HL-60 (cell line): ENCODE measurements around the gene RAP1GAP2.

ENCODE experiments used
- DNase-seq, 2 experiments: peaks; one replicate each; pipeline ENCODE4 v3.0.0-alpha.2; 2010 to 2020; ENCODE audit warnings: low read depth in 1 of 2, low spot score in 1 of 2
- H3K27ac ChIP-seq: fragments of 250-450 bp; sonication (Bioruptor Pico); replicated peaks from 2 replicates; pipeline ENCODE4 v1.5.1; 2020; ENCODE audit warnings: mild to moderate bottlenecking, moderate library complexity
- H3K27me3 ChIP-seq: fragments of 250-450 bp; sonication (Bioruptor Pico); 2 replicates; pipeline ENCODE4 v1.5.1; 2021; ENCODE audit warnings: mild to moderate bottlenecking, moderate library complexity; ENCODE audit not compliant: insufficient read depth, poor library complexity, severe bottlenecking
- H3K4me3 ChIP-seq: replicated peaks from 2 replicates; pipeline ENCODE4 v1.5.1; 2011; ENCODE audit warnings: mild to moderate bottlenecking, control low read depth, low read length; ENCODE audit not compliant: insufficient read depth
- CTCF ChIP-seq: IDR thresholded peaks from one replicate; pipeline ENCODE4 v1.5.1; 2011; ENCODE audit warnings: low read length, control low read depth, inconsistent platforms; ENCODE audit not compliant: insufficient read depth
- GABPA ChIP-seq: IDR thresholded peaks from 2 replicates; pipeline ENCODE4 v1.6.1; 2012; ENCODE audit warnings: low read depth
- POLR2AphosphoS5 ChIP-seq: IDR thresholded peaks from 2 replicates; pipeline ENCODE4 v1.6.1; 2012; ENCODE audit warnings: low read depth
- SPI1 ChIP-seq: IDR thresholded peaks from 2 replicates; pipeline ENCODE4 v1.6.1; 2012; ENCODE audit warnings: low read depth, mild to moderate bottlenecking, borderline replicate concordance
- TF ChIP-seq, protein P1 (sequence below): IDR thresholded peaks from 2 replicates; pipeline ENCODE4 v1.6.1; 2012; ENCODE audit warnings: low read depth; ENCODE audit not compliant: insufficient replicate concordance

The RAP1GAP2 gene

DNA sequence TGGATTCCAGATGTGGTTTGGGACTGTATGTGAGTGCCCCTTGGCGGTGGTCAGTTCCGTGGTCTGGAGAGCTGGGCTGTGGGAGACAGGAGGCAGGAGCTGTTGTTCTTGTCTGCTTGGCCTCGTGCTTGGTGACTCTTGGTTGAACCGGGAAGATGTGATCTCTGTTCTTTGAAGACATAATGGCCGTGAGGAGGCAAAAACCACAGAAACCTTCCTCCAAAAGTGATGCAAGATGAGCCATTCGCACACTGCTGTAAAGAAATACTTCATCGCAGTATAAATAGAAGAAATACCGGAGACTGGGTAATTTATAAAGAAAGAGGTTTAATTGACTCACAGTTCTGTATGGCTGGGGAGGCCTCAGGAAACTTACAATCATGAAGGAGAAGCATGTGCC is 128.8 kb downstream of the RAP1GAP2 start:
- peak in 1 of 2 experiments; percentile 45 for DNase-seq
- TF ChIP-seq, protein P1, sequence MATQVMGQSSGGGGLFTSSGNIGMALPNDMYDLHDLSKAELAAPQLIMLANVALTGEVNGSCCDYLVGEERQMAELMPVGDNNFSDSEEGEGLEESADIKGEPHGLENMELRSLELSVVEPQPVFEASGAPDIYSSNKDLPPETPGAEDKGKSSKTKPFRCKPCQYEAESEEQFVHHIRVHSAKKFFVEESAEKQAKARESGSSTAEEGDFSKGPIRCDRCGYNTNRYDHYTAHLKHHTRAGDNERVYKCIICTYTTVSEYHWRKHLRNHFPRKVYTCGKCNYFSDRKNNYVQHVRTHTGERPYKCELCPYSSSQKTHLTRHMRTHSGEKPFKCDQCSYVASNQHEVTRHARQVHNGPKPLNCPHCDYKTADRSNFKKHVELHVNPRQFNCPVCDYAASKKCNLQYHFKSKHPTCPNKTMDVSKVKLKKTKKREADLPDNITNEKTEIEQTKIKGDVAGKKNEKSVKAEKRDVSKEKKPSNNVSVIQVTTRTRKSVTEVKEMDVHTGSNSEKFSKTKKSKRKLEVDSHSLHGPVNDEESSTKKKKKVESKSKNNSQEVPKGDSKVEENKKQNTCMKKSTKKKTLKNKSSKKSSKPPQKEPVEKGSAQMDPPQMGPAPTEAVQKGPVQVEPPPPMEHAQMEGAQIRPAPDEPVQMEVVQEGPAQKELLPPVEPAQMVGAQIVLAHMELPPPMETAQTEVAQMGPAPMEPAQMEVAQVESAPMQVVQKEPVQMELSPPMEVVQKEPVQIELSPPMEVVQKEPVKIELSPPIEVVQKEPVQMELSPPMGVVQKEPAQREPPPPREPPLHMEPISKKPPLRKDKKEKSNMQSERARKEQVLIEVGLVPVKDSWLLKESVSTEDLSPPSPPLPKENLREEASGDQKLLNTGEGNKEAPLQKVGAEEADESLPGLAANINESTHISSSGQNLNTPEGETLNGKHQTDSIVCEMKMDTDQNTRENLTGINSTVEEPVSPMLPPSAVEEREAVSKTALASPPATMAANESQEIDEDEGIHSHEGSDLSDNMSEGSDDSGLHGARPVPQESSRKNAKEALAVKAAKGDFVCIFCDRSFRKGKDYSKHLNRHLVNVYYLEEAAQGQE = no peak
- TF ChIP-seq SPI1 (no peak), GABPA (no peak), POLR2AphosphoS5 (no peak), CTCF (no peak)
- Histone ChIP-seq H3K27me3 (no peaks in the 10 kb centered on the region), H3K27ac (no peak overlapping the region), H3K4me3 (no peak overlapping the region)

GRCh38 chr17:2926019-2926650 is 129.9 kb downstream of the RAP1GAP2 start:
- DNase-seq = peak; percentile 28 to 37
- no peaks in the 10 kb centered on the region for H3K27me3 ChIP-seq
- H3K27ac ChIP-seq = no peak overlapping the region
- no peak overlapping the region for H3K4me3 ChIP-seq
- TF ChIP-seq POLR2AphosphoS5 = no peak
- no peak for TF ChIP-seq SPI1
- TF ChIP-seq CTCF = no peak
- no peak for TF ChIP-seq GABPA
- TF ChIP-seq, protein P1 = no peak

DNA sequence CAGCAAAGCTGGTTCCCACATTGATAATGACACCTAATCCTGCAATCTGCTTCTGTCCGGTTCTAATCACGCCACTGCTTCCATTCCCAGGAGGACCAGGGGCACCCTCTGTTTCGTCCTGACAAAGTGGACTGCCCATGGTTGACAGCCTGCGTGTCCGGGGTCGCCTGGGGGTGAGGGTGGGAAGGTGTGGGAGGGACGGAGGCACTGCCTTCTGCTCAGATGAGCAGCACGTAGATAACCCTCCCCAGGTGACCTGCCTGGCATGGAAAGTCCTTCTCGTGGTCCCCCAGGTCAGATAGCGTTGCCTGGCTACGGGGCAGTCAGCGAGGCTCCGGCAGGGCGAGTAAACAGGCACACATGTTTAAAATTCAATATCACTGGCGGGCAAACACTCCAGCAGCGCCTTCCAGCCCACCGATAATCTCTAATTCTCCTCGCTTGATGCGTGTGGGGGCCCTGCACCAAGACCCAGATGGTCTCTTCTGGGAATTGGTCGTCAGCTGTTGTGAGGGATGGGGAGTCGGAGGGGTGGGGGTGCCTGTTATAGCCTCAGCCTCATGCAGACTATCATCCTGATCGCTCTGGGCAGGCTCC is 132.2 kb downstream of the RAP1GAP2 start:
- no peaks in the 10 kb centered on the region for H3K27me3 ChIP-seq
- no peak overlapping the region for H3K27ac ChIP-seq
- DNase-seq = no peak
- TF ChIP-seq POLR2AphosphoS5 = no peak
- TF ChIP-seq, protein P1 = no peak
- TF ChIP-seq CTCF = no peak
- TF ChIP-seq GABPA = no peak
- TF ChIP-seq SPI1 = no peak
- no peak overlapping the region for H3K4me3 ChIP-seq
